ENCODE results near the gene TMEM190. TPM values are rescaled to one million over a fixed set of nuclear protein-coding genes. Genes with fewer than 3 reads are reported as not detected.

The TMEM190 gene
- total RNA-seq, 1 experiment from 2014 or later: not detected

- H3K4me3 ChIP-seq (replicated peaks in 1 of 2; ENCODE audit: low read depth in 1 of 2, low read length in 2 of 2): peak overlapping the region; percentile 99 to 100
- TF ChIP-seq EGR1 (IDR thresholded peaks at IDR 0.05; ENCODE audit: low read depth) (no peak), YY1 (IDR thresholded peaks at IDR 0.05; ENCODE audit: extremely low read depth, insufficient replicate concordance, low read depth, low read length) (no peak), CBX3 (IDR thresholded peaks at IDR 0.05; ENCODE audit: low read depth) (no peak), MAX (IDR thresholded peaks at IDR 0.05) (no peak), CTCF (IDR thresholded peaks at IDR 0.05 in 2 of 3, conservative IDR thresholded peaks at IDR 0.05 in 1 of 3; ENCODE audit: borderline replicate concordance in 1 of 3, insufficient read depth in 1 of 3, low read depth in 2 of 3, low read length in 2 of 3) (no peak), SP1 (IDR thresholded peaks at IDR 0.05; ENCODE audit: low read depth) (no peak), ZNF274 (IDR thresholded peaks at IDR 0.05; ENCODE audit: low read depth, low read length) (no peak), EZH2phosphoT487 (IDR thresholded peaks at IDR 0.05; ENCODE audit: borderline replicate concordance) (no peak), FOSL1 (IDR thresholded peaks at IDR 0.05; ENCODE audit: low read depth) (no peak), POLR2A (IDR thresholded peaks at IDR 0.05; ENCODE audit: borderline replicate concordance, extremely low read depth, insufficient read depth, insufficient read length) (no peak), RAD21 (IDR thresholded peaks at IDR 0.05; ENCODE audit: low read depth) (no peak), ZBTB33 (IDR thresholded peaks at IDR 0.05; ENCODE audit: extremely low read depth, insufficient replicate concordance, low read length) (no peak), TCF7L2 (IDR thresholded peaks at IDR 0.05; ENCODE audit: borderline replicate concordance, extremely low read depth, insufficient read depth, insufficient read length) (no peak)
- BruUV-seq (replicated peaks): TSS peak; percentile 54
- peaks cover 22% of the 10 kb centered on the region; the same call in 1 of the 2 replicates for H4K20me1 ChIP-seq (ENCODE audit: insufficient read depth)
- peak; percentile 29 for ATAC-seq
- peaks cover 6 to 48% of the 10 kb centered on the region in 2 experiments; a peak in 3 of 4 replicates for H3K4me1 ChIP-seq (ENCODE audit: control insufficient read depth in 1 of 2, insufficient read depth in 2 of 2, low read length in 2 of 2)
- intact Hi-C loops (cut with micrococcal nuclease): loop anchor here (2.0 to 5.0 kb wide), 2 partner anchors 45 to 81 kb away; partner anchors contain the start of gene KMT5C
- peaks cover 53% of the 10 kb centered on the region for H3K79me2 ChIP-seq (ENCODE audit: insufficient read depth, low read length)
- no peak for DNase-seq (ENCODE audit: low read depth, low spot score)
- no peaks in the 10 kb centered on the region for H3K9me2 ChIP-seq (ENCODE audit: insufficient read depth)
- peak overlapping the region; percentile 99 for H3K4me2 ChIP-seq (ENCODE audit: low read length)
- peak overlapping the region; percentile 99 for H3K27ac ChIP-seq (ENCODE audit: low read depth, low read length)
- no peaks in the 10 kb centered on the region for H3K27me3 ChIP-seq (ENCODE audit: insufficient read depth, low read length)
- no peak overlapping the region for H2AFZ ChIP-seq (ENCODE audit: low read depth, low read length, poor library complexity, severe bottlenecking)
- H3K36me3 ChIP-seq (ENCODE audit: control insufficient read depth in 1 of 2, insufficient read depth in 2 of 2, low read length in 2 of 2): peaks cover 13 to 26% of the 10 kb centered on the region in 2 experiments
- RAD21 ChIA-PET (ENCODE audit: low non-redundant PET in 1 of 2, low total read pairs in 2 of 2, uncharacterized antibody in 2 of 2, unreplicated experiment in 2 of 2): interaction anchor here (1.2 kb wide), 2 partner anchors 44 to 124 kb away, joined by 4 read pairs; partner anchors contain the start of genes KMT5C (in 1 of the 2) and PPP6R1 (in 1 of the 2)
- peak overlapping the region; percentile 94 for H3K9ac ChIP-seq (ENCODE audit: low read length)
- POLR2A ChIA-PET: interaction anchor here (1.0 to 2.9 kb wide), 12 partner anchors 8 to 194 kb away, joined by 3 to 13 read pairs (median 6); partner anchors contain the start of genes HSPBP1, PPP6R1 and UBE2S
- H3K9me3 ChIP-seq (ENCODE audit: control insufficient read depth in 1 of 2, insufficient read depth in 1 of 2, low read depth in 1 of 2, low read length in 2 of 2): no peaks in the 10 kb centered on the region
- CTCF ChIA-PET: interaction anchor here (1.0 to 1.7 kb wide), 3 partner anchors 56 to 91 kb away, joined by 3 to 12 read pairs (median 3); no protein-coding TSS in a partner anchor
Measured at GRCh38 chr19:55383279-55384130, 6.9 kb downstream of the TMEM190 start.
